HepG2 (cell line): ENCODE measurements around the gene RMI2. TPM values are rescaled to one million over a fixed set of nuclear protein-coding genes. Genes with fewer than 3 reads are reported as not detected.

Source experiments
- AHDC1 ChIP-seq: sonication (generic); formaldehyde crosslinking; IDR thresholded peaks from 2 replicates; pipeline ENCODE4 v1.5.1; 2020; ENCODE audit warnings: mild to moderate bottlenecking, missing genetic modification reagents, borderline replicate concordance
- CAMTA2 ChIP-seq: sonication (generic); formaldehyde crosslinking; IDR thresholded peaks from 2 replicates; pipeline ENCODE4 v1.4.0; 2020; ENCODE audit warnings: mild to moderate bottlenecking, missing genetic modification reagents, borderline replicate concordance
- E2F1 ChIP-seq: sonication (generic); formaldehyde crosslinking; IDR thresholded peaks from 2 replicates; pipeline ENCODE4 v1.5.0; 2020; ENCODE audit warnings: missing genetic modification reagents
- EP300 ChIP-seq, 3 experiments: sonication (generic) in 1 of 3; formaldehyde crosslinking in 1 of 3; IDR thresholded peaks; 2 replicates each; pipeline versions ENCODE4 v1.5.1 to v1.6.1; 2011 to 2020; ENCODE audit warnings: low read depth in 2 of 3, low read length in 2 of 3, borderline replicate concordance in 1 of 3, improper control_type of control experiment in 1 of 3, mild to moderate bottlenecking in 1 of 3, missing genetic modification reagents in 1 of 3, moderate library complexity in 1 of 3
- FOXO1 ChIP-seq: sonication (generic); formaldehyde crosslinking; IDR thresholded peaks from 2 replicates; pipeline ENCODE4 v1.4.0; 2020; ENCODE audit warnings: missing genetic modification reagents
- MTF2 ChIP-seq: sonication (generic); formaldehyde crosslinking; IDR thresholded peaks from 2 replicates; pipeline ENCODE4 v1.5.0; 2020; ENCODE audit warnings: missing genetic modification reagents, borderline replicate concordance
- PHB2 ChIP-seq: fragments of 450-650 bp; IDR thresholded peaks from 2 replicates; pipeline ENCODE4 v1.6.1; 2018; ENCODE audit not compliant: partially characterized antibody
- SMC3 ChIP-seq: IDR thresholded peaks from 2 replicates; pipeline ENCODE4 v1.6.1; 2011; ENCODE audit warnings: low read length, improper control_type of control experiment
- SPEN ChIP-seq: sonication (generic); formaldehyde crosslinking; IDR thresholded peaks from 2 replicates; pipeline ENCODE4 v1.5.1; 2020; ENCODE audit warnings: low read depth, mild to moderate bottlenecking, missing genetic modification reagents
- TSC22D2 ChIP-seq: sonication (generic); formaldehyde crosslinking; IDR thresholded peaks from 2 replicates; pipeline ENCODE4 v1.5.1; 2020; ENCODE audit warnings: missing genetic modification reagents, mild to moderate bottlenecking, borderline replicate concordance
- UBTF ChIP-seq: sonication (generic); formaldehyde crosslinking; IDR thresholded peaks from 2 replicates; pipeline ENCODE4 v1.4.0; 2020; ENCODE audit warnings: mild to moderate bottlenecking, missing genetic modification reagents
- ZBTB42 ChIP-seq: sonication (generic); formaldehyde crosslinking; IDR thresholded peaks from 2 replicates; pipeline ENCODE4 v1.5.0; 2020; ENCODE audit warnings: mild to moderate bottlenecking, missing genetic modification reagents
- ZC3H13 ChIP-seq: sonication (generic); formaldehyde crosslinking; IDR thresholded peaks from 2 replicates; pipeline ENCODE4 v1.8.1; 2023; ENCODE audit warnings: mild to moderate bottlenecking, missing genetic modification reagents, moderate library complexity
- ZFP36L1 ChIP-seq: sonication (generic); formaldehyde crosslinking; IDR thresholded peaks from 2 replicates; pipeline ENCODE4 v1.8.0; 2022; ENCODE audit warnings: mild to moderate bottlenecking, missing genetic modification reagents, moderate library complexity
- ZNF597 ChIP-seq: sonication (generic); formaldehyde crosslinking; IDR thresholded peaks from 2 replicates; pipeline ENCODE4 v1.5.0; 2020; ENCODE audit warnings: missing genetic modification reagents
- ZSCAN5A ChIP-seq: sonication (generic); formaldehyde crosslinking; IDR thresholded peaks from 2 replicates; pipeline ENCODE4 v1.8.0; 2022; ENCODE audit warnings: mild to moderate bottlenecking, missing genetic modification reagents, borderline replicate concordance
- polyA plus RNA-seq, 8 experiments: library from polyadenylated mRNA; depleted of rRNA in 3 of 8; stranded (reverse) in 7 of 8; unstranded in 1 of 8; fragments of >200 nt; fragmentation: Illumina TruSeq in 4 of 8; extraction: Trizol in 4 of 8; gene quantifications; 2 replicates each; pipeline versions ENCODE4 v1.2.1 to v1.2.3, GENCODE V29; 2011 to 2016; ENCODE audit warnings: low read depth in 4 of 8, missing spikeins in 1 of 8, mixed read lengths in 1 of 8; ENCODE audit not compliant: insufficient read depth in 1 of 8
- total RNA-seq, 5 experiments: library from RNA; depleted of rRNA; stranded (reverse); fragments of >200 nt; fragmentation: Illumina TruSeq; extraction: Trizol; gene quantifications; 2 replicates each; pipeline ENCODE4 v1.2.3, GENCODE V29; 2016; ENCODE audit warnings: low read depth in 1 of 5

RMI2 gene
- total and polyA plus RNA-seq, 2 of the 13 experiments (the other 11 are each of a cell fraction or from before 2014, with no cell fraction given) = 24.5 to 55.7 TPM

GRCh38 chr16:11297492-11298142 is 47.6 kb upstream of the RMI2 start (continued):
- TF ChIP-seq UBTF (CRISPR knock-in tag) (peak; percentile 81), ZSCAN5A (CRISPR knock-in tag) (0 out of 2 replicates have a peak, but pooled peaks have one; percentile 13), TSC22D2 (no peak), ZFP36L1 (CRISPR knock-in tag) (0 out of 2 replicates have a peak, but pooled peaks have one; percentile 12), ZBTB42 (CRISPR knock-in tag) (peak; percentile 10; the same call in 1 of the 2 replicates), ZC3H13 (peak; percentile 89), SMC3 (no peak), CAMTA2 (no peak), PHB2 (no peak), E2F1 (CRISPR knock-in tag) (no peak), FOXO1 (CRISPR knock-in tag) (peak; percentile 81), EP300 (IDR thresholded peaks at IDR 0.05; ENCODE audit: low read depth in 2 of 2, low read length in 2 of 2) (peak in 1 of 2 experiments; percentile 31; a peak in 1 of 4 replicates), EP300 (CRISPR knock-in tag; IDR thresholded peaks at IDR 0.05; ENCODE audit: borderline replicate concordance) (no peak; the same call in 1 of the 2 replicates), SPEN (CRISPR knock-in tag) (no peak; the same call in 1 of the 2 replicates), ZNF597 (CRISPR knock-in tag) (no peak), AHDC1 (CRISPR knock-in tag) (peak; percentile 63), MTF2 (no peak)
